ENCODE results near the gene GARIN1A.

- TF ChIP-seq CTCF (conservative IDR thresholded peaks at IDR 0.05; ENCODE audit: low read length) (no peak), EZH2phosphoT487 (IDR thresholded peaks at IDR 0.05; ENCODE audit: borderline replicate concordance) (no peak)
Observed at GRCh38 chr7:128687131-128687530, 15.0 kb downstream of the GARIN1A start.
